IMR-90 (cell line): ENCODE results near the gene CMIP. TPM values are rescaled to one million over a fixed set of nuclear protein-coding genes. Genes with fewer than 3 reads are reported as not detected.

Experiments used
- ATAC-seq: fragments of 200-7000 bp; cut with Tn5 transposase; 2 replicates; pipeline ENCODE4 v1.9.1; 2020; ENCODE audit warnings: low read depth, mild to moderate bottlenecking, moderate library complexity
- BruUV-seq: library from RNA; stranded (reverse); fragments of 400-500 nt; replicated peaks from 2 replicates; lab custom pipeline; 2021; lab: Mats Ljungman, UMichigan
- CTCF ChIA-PET: fragments of 300-600 bp; formaldehyde crosslinking; extraction: SDS; loops from one replicate; lab custom pipeline; 2021; ENCODE audit warnings: antibody characterized with exemption; lab: Yijun Ruan, JAX
- POLR2A ChIA-PET: fragments of 300-600 bp; sonication (Branson Sonifier 250); formaldehyde crosslinking; loops from one replicate; lab custom pipeline; 2022; ENCODE audit warnings: antibody characterized with exemption; ENCODE audit not compliant: unreplicated experiment; lab: Charles Lee
- DNase-seq: peaks from one replicate; pipeline ENCODE4 v3.0.0; 2013
- H2AFZ ChIP-seq: replicated peaks from 2 replicates; pipeline ENCODE3; 2013; ENCODE audit warnings: low read length, mild to moderate bottlenecking; ENCODE audit not compliant: poor library complexity
- H2AK5ac ChIP-seq: 2 replicates; pipeline ENCODE4 v1.6.1; 2013; ENCODE audit warnings: low read depth, low read length, inconsistent platforms
- H2AK9ac ChIP-seq: replicated peaks from 2 replicates; pipeline ENCODE3; 2013; ENCODE audit warnings: mild to moderate bottlenecking, low read depth, low read length, moderate library complexity; ENCODE audit not compliant: poor library complexity
- H2BK120ac ChIP-seq: 2 replicates; pipeline ENCODE4 v1.6.1; 2013; ENCODE audit warnings: low read depth, low read length, inconsistent platforms
- H2BK15ac ChIP-seq: 3 replicates; pipeline ENCODE4 v1.6.1; 2013; ENCODE audit warnings: low read depth, low read length, inconsistent platforms
- H2BK20ac ChIP-seq: 2 replicates; pipeline ENCODE4 v1.6.1; 2013; ENCODE audit warnings: low read depth, mild to moderate bottlenecking, inconsistent platforms, low read length, moderate library complexity
- H2BK5ac ChIP-seq: 2 replicates; pipeline ENCODE4 v1.6.1; 2013; ENCODE audit warnings: mild to moderate bottlenecking, low read depth, low read length, inconsistent platforms; ENCODE audit not compliant: poor library complexity, severe bottlenecking
- H3K14ac ChIP-seq: replicated peaks from 2 replicates; pipeline ENCODE4 v1.6.1; 2013; ENCODE audit warnings: low read depth, low read length, inconsistent platforms
- H3K18ac ChIP-seq: 2 replicates; pipeline ENCODE4 v1.6.1; 2013; ENCODE audit warnings: low read depth, low read length, control low read depth
- H3K23ac ChIP-seq: 2 replicates; pipeline ENCODE4 v1.6.1; 2013; ENCODE audit warnings: low read depth, low read length, inconsistent platforms
- H3K27ac ChIP-seq: 2 replicates; pipeline ENCODE4 v1.5.1; 2013; ENCODE audit warnings: mild to moderate bottlenecking, control low read depth, low read length; ENCODE audit not compliant: insufficient read depth
- H3K27me3 ChIP-seq: 2 replicates; pipeline ENCODE4 v1.6.1; 2013; ENCODE audit warnings: low read length; ENCODE audit not compliant: control insufficient read depth, insufficient read depth
- H3K36me3 ChIP-seq: 2 replicates; pipeline ENCODE4 v1.6.1; 2013; ENCODE audit warnings: low read length, mixed read lengths; ENCODE audit not compliant: control insufficient read depth, insufficient read depth
- H3K4ac ChIP-seq: 2 replicates; pipeline ENCODE4 v1.6.1; 2013; ENCODE audit warnings: low read depth, low read length, inconsistent platforms
- H3K4me1 ChIP-seq: 2 replicates; pipeline ENCODE4 v1.6.1; 2013; ENCODE audit warnings: low read length, mixed read lengths; ENCODE audit not compliant: control insufficient read depth, insufficient read depth
- H3K4me2 ChIP-seq: 2 replicates; pipeline ENCODE4 v1.6.1; 2013; ENCODE audit warnings: low read depth, mild to moderate bottlenecking, control low read depth, low read length, moderate library complexity
- H3K4me3 ChIP-seq: 2 replicates; pipeline ENCODE4 v1.5.1; 2013; ENCODE audit warnings: low read depth, mild to moderate bottlenecking, control low read depth, low read length, moderate library complexity; ENCODE audit not compliant: insufficient read depth
- H3K56ac ChIP-seq: 2 replicates; pipeline ENCODE4 v1.6.1; 2013; ENCODE audit warnings: low read length, inconsistent platforms; ENCODE audit not compliant: insufficient read depth; ENCODE audit errors: extremely low read depth
- H3K79me1 ChIP-seq, 2 experiments: 2 replicates each; pipeline ENCODE4 v1.6.1; 2013; ENCODE audit warnings: low read length in 2 of 2, inconsistent platforms in 1 of 2, low read depth in 1 of 2
- H3K9ac ChIP-seq: 2 replicates; pipeline ENCODE4 v1.6.1; 2013; ENCODE audit warnings: low read depth, low read length, control low read depth
- H3K9me1 ChIP-seq: 2 replicates; pipeline ENCODE4 v1.6.1; 2013; ENCODE audit warnings: low read length, inconsistent platforms; ENCODE audit not compliant: insufficient read depth
- H3K9me3 ChIP-seq: 2 replicates; pipeline ENCODE4 v1.6.1; 2013; ENCODE audit warnings: low read length; ENCODE audit not compliant: control insufficient read depth, insufficient read depth
- H4K20me1 ChIP-seq: 2 replicates; pipeline ENCODE4 v1.6.1; 2013; ENCODE audit warnings: low read length, inconsistent platforms; ENCODE audit not compliant: insufficient read depth
- H4K5ac ChIP-seq: 2 replicates; pipeline ENCODE4 v1.6.1; 2013; ENCODE audit warnings: mild to moderate bottlenecking, low read depth, low read length, control low read depth
- H4K8ac ChIP-seq, 2 experiments: 2 replicates each; pipeline ENCODE4 v1.6.1; 2013; ENCODE audit warnings: low read depth in 2 of 2, low read length in 2 of 2, control low read depth in 1 of 2, inconsistent platforms in 1 of 2
- H4K91ac ChIP-seq: 2 replicates; pipeline ENCODE4 v1.6.1; 2013; ENCODE audit warnings: low read depth, low read length, inconsistent platforms; ENCODE audit not compliant: insufficient read depth
- BHLHE40 ChIP-seq: fragments of 150-350 bp; IDR thresholded peaks from 2 replicates; pipeline ENCODE4 v1.6.1; 2016; ENCODE audit warnings: mild to moderate bottlenecking, low read depth, low read length
- CEBPB ChIP-seq: IDR thresholded peaks from 2 replicates; pipeline ENCODE4 v1.6.1; 2012; ENCODE audit warnings: low read depth, low read length, improper control_type of control experiment
- CHD1 ChIP-seq: IDR thresholded peaks from 2 replicates; pipeline ENCODE4 v1.6.1; 2012; ENCODE audit warnings: low read depth, low read length, improper control_type of control experiment
- FOS ChIP-seq: fragments of 150-350 bp; IDR thresholded peaks from 2 replicates; pipeline ENCODE4 v1.6.1; 2016; ENCODE audit warnings: low read depth, low read length
- MAFK ChIP-seq: IDR thresholded peaks from 2 replicates; pipeline ENCODE4 v1.6.1; 2012; ENCODE audit warnings: low read depth, low read length, improper control_type of control experiment
- MAZ ChIP-seq: IDR thresholded peaks from 2 replicates; pipeline ENCODE4 v1.6.1; 2012; ENCODE audit warnings: low read depth, mild to moderate bottlenecking, low read length, improper control_type of control experiment, moderate library complexity, borderline replicate concordance
- MXI1 ChIP-seq: IDR thresholded peaks from 2 replicates; pipeline ENCODE4 v1.6.1; 2012; ENCODE audit warnings: low read depth, mild to moderate bottlenecking, low read length, moderate library complexity, borderline replicate concordance
- NFE2L2 ChIP-seq: fragments of 150-350 bp; IDR thresholded peaks from 2 replicates; pipeline ENCODE4 v1.6.1; 2016; ENCODE audit warnings: low read depth, mild to moderate bottlenecking, low read length
- POLR2A ChIP-seq: IDR thresholded peaks from 2 replicates; pipeline ENCODE4 v1.6.1; 2012; ENCODE audit warnings: mild to moderate bottlenecking, low read depth, low read length
- RAD21 ChIP-seq: IDR thresholded peaks from 2 replicates; pipeline ENCODE4 v1.6.1; 2012; ENCODE audit warnings: low read length, improper control_type of control experiment
- RFX5 ChIP-seq: IDR thresholded peaks from 2 replicates; pipeline ENCODE4 v1.8.0; 2012; ENCODE audit warnings: low read depth, mild to moderate bottlenecking, low read length, moderate library complexity
- SMC3 ChIP-seq: fragments of 150-350 bp; IDR thresholded peaks from 2 replicates; pipeline ENCODE4 v1.6.1; 2016; ENCODE audit warnings: low read depth, mild to moderate bottlenecking, antibody characterized with exemption, low read length, moderate library complexity
- WGBS, 2 experiments: methylation state at CpG; one replicate each; pipeline versions ENCODE4 v1.1.5 to v1.1.7; 2013; ENCODE audit warnings: missing lambda C conversion rate in 2 of 2; ENCODE audit not compliant: insufficient read length in 1 of 2; ENCODE audit errors: extremely low coverage in 2 of 2; 5-methylcytosine and 5-hydroxymethylcytosine counted together
- dilution Hi-C: fragments of 300-500 bp; cut with HindIII; formaldehyde crosslinking; loops from one replicate; pipeline ENCODE4 v1.14.3; 2018; ENCODE audit warnings: low sequenced_read_pairs; ENCODE audit not compliant: unreplicated experiment
- in situ Hi-C: fragments of 300-500 bp; cut with MboI; formaldehyde crosslinking; loops from 3 replicates; pipeline ENCODE4 v1.14.3; 2019; ENCODE audit warnings: low sequenced_read_pairs, inconsistent platforms, mixed read lengths
- intact Hi-C: fragments of 100-400 bp; cut with micrococcal nuclease; formaldehyde crosslinking; loops from 2 replicates; pipeline ENCODE4 v1.10.0; 2022
- polyA plus RNA-seq, 3 experiments: library from polyadenylated mRNA; depleted of rRNA; stranded (reverse); fragments of >200 nt; gene quantifications; 2 replicates each; pipeline ENCODE4 v1.2.3, GENCODE V29; 2012; ENCODE audit warnings: low replicate concordance in 1 of 3
- total RNA-seq: library from RNA; depleted of rRNA; stranded (reverse); fragments of >200 nt; gene quantifications from 2 replicates; pipeline ENCODE4 v1.2.3, GENCODE V29; 2012
- TF ChIP-seq, protein P1 (sequence below): fragments of 150-350 bp; IDR thresholded peaks from 2 replicates; pipeline ENCODE4 v1.6.1; 2017; ENCODE audit warnings: mild to moderate bottlenecking, antibody characterized with exemption, low read length, low read depth
- TF ChIP-seq, protein P2 (sequence below): conservative IDR thresholded peaks from 2 replicates; pipeline ENCODE4 v1.5.1; 2012; ENCODE audit warnings: mild to moderate bottlenecking, low read depth, low read length, improper control_type of control experiment
- TF ChIP-seq, protein P3 (sequence below): fragments of 150-350 bp; IDR thresholded peaks from 2 replicates; pipeline ENCODE4 v1.6.1; 2016; ENCODE audit warnings: low read depth, mild to moderate bottlenecking, low read length, moderate library complexity, borderline replicate concordance

Gene CMIP
- total and polyA plus RNA-seq, 2 of the 4 experiments (the other 2 are of a cell fraction) = 3.2 to 11.6 TPM

DNA sequence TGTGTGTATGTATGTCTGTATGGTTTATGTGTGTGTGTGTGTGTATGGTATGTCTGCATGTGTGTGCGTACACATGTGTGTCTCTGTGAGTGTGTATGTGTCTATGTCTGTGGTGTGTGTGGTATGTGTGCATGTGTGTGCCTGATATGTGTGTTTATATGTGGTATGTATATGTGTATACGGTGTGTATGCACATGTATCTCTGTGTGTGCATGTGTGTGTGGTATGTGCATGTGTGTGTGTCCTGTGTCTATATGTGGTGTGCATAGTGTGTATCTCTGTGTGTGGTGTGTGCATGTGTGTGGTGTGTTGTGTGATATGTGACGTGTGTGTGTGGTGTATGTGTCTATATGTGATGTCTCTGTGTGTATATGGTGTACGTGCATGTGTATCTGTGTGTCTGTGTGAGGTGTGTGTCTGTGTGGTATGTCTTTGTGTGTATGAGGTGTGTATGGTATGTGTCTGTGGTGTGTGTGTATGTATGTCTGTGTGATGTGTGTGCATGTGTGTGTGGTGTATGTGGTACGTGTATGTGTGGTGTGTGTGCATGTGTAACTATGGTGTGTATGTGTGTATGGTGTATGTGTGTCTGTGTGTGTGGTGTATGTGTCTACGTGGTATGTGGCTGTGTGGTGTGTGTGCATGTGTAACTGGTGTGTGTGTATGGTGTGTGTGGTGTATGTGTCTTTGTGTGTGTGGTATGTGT is 170.2 kb downstream of the CMIP start:
- Histone ChIP-seq H3K27me3 (no peaks in the 10 kb centered on the region), H3K4ac (no peak overlapping the region), H3K9ac (no peak overlapping the region), H4K8ac (no peak overlapping the region), H2BK15ac (no peak overlapping the region), H4K20me1 (peaks cover 73% of the 10 kb centered on the region), H3K23ac (0 out of 2 replicates have a peak overlapping the region, but pooled peaks have one; percentile 3), H3K79me1 (peaks cover 24 to 38% of the 10 kb centered on the region in 2 experiments), H3K56ac (no peak overlapping the region), H3K4me1 (peaks cover 12% of the 10 kb centered on the region), H2AFZ (peak overlapping the region; percentile 18), H3K36me3 (peaks cover 17% of the 10 kb centered on the region; the same call in 1 of the 2 replicates), H3K27ac (no peak overlapping the region), H2BK120ac (no peak overlapping the region), H2AK9ac (no peak overlapping the region), H4K5ac (no peak overlapping the region), H2AK5ac (peak overlapping the region; percentile 60; the same call in 1 of the 2 replicates), H4K91ac (no peak overlapping the region), H3K9me1 (peaks cover 30% of the 10 kb centered on the region), H3K18ac (no peak overlapping the region), H3K9me3 (no peaks in the 10 kb centered on the region), H3K4me3 (no peak overlapping the region), H3K14ac (peak overlapping the region; percentile 42; the same call in 1 of the 2 replicates), H2BK20ac (no peak overlapping the region), H3K4me2 (no peak overlapping the region), H2BK5ac (peak overlapping the region; percentile 88)
- in situ Hi-C loops (no loop called here), dilution Hi-C loops (no loop called here), intact Hi-C loops (loop anchor here (5.0 kb wide), 1 partner anchor 168 kb away; no protein-coding TSS in a partner anchor)
- DNase-seq (no peak), ATAC-seq (no peak)
- ChIA-PET CTCF (no interaction called here), POLR2A (no interaction called here)
- 97% methylated on average over 6 of the region's 6 CpGs; no CpG with 5 or more reads in 1 of the 2 experiments for WGBS, 2 experiments
- BruUV-seq = no TSS peak
- no peak for TF ChIP-seq MXI1
- TF ChIP-seq RAD21 = no peak
- no peak for TF ChIP-seq NFE2L2
- no peak for TF ChIP-seq SMC3
- TF ChIP-seq CHD1 = no peak
- no peak for TF ChIP-seq MAFK
- TF ChIP-seq CEBPB = no peak
- TF ChIP-seq, protein P1, sequence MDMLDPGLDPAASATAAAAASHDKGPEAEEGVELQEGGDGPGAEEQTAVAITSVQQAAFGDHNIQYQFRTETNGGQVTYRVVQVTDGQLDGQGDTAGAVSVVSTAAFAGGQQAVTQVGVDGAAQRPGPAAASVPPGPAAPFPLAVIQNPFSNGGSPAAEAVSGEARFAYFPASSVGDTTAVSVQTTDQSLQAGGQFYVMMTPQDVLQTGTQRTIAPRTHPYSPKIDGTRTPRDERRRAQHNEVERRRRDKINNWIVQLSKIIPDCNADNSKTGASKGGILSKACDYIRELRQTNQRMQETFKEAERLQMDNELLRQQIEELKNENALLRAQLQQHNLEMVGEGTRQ = no peak
- no peak for TF ChIP-seq FOS
- TF ChIP-seq, protein P2, sequence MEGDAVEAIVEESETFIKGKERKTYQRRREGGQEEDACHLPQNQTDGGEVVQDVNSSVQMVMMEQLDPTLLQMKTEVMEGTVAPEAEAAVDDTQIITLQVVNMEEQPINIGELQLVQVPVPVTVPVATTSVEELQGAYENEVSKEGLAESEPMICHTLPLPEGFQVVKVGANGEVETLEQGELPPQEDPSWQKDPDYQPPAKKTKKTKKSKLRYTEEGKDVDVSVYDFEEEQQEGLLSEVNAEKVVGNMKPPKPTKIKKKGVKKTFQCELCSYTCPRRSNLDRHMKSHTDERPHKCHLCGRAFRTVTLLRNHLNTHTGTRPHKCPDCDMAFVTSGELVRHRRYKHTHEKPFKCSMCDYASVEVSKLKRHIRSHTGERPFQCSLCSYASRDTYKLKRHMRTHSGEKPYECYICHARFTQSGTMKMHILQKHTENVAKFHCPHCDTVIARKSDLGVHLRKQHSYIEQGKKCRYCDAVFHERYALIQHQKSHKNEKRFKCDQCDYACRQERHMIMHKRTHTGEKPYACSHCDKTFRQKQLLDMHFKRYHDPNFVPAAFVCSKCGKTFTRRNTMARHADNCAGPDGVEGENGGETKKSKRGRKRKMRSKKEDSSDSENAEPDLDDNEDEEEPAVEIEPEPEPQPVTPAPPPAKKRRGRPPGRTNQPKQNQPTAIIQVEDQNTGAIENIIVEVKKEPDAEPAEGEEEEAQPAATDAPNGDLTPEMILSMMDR = no peak
- TF ChIP-seq, protein P3, sequence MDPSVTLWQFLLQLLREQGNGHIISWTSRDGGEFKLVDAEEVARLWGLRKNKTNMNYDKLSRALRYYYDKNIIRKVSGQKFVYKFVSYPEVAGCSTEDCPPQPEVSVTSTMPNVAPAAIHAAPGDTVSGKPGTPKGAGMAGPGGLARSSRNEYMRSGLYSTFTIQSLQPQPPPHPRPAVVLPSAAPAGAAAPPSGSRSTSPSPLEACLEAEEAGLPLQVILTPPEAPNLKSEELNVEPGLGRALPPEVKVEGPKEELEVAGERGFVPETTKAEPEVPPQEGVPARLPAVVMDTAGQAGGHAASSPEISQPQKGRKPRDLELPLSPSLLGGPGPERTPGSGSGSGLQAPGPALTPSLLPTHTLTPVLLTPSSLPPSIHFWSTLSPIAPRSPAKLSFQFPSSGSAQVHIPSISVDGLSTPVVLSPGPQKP = no peak
- no peak for TF ChIP-seq MAZ
- TF ChIP-seq POLR2A = no peak
- no peak for TF ChIP-seq BHLHE40
- TF ChIP-seq RFX5 = no peak
